HEK293T (cell line): Measurements from ENCODE around the gene SH3RF2.

Source experiments
- BHLHE40 ChIP-seq: fragments of 450-650 bp; IDR thresholded peaks from 2 replicates; pipeline ENCODE4 v1.6.1; 2016; ENCODE audit warnings: mild to moderate bottlenecking, moderate library complexity, borderline replicate concordance
- ELF4 ChIP-seq: fragments of 450-650 bp; IDR thresholded peaks from 2 replicates; pipeline ENCODE4 v1.6.1; 2017; ENCODE audit warnings: antibody characterized with exemption
- FOXA1 ChIP-seq: fragments of 450-650 bp; IDR thresholded peaks from 2 replicates; pipeline ENCODE4 v1.6.1; 2016; ENCODE audit warnings: mild to moderate bottlenecking
- FOXK2 ChIP-seq: fragments of 450-650 bp; IDR thresholded peaks from 2 replicates; pipeline ENCODE4 v1.6.1; 2016; ENCODE audit warnings: mild to moderate bottlenecking
- HDGF ChIP-seq: fragments of 450-650 bp; IDR thresholded peaks from 2 replicates; pipeline ENCODE4 v1.6.1; 2017; ENCODE audit warnings: antibody characterized with exemption, borderline replicate concordance
- LEF1 ChIP-seq: fragments of 450-650 bp; IDR thresholded peaks from 2 replicates; pipeline ENCODE4 v1.6.1; 2017; ENCODE audit warnings: mild to moderate bottlenecking, borderline replicate concordance
- NFRKB ChIP-seq: fragments of 450-650 bp; IDR thresholded peaks from 2 replicates; pipeline ENCODE4 v1.6.1; 2016; ENCODE audit warnings: mild to moderate bottlenecking, moderate library complexity
- SP1 ChIP-seq: fragments of 450-650 bp; IDR thresholded peaks from 2 replicates; pipeline ENCODE4 v1.6.1; 2017
- ZNF384 ChIP-seq: fragments of 450-650 bp; IDR thresholded peaks from 2 replicates; pipeline ENCODE4 v1.6.1; 2016

DNA sequence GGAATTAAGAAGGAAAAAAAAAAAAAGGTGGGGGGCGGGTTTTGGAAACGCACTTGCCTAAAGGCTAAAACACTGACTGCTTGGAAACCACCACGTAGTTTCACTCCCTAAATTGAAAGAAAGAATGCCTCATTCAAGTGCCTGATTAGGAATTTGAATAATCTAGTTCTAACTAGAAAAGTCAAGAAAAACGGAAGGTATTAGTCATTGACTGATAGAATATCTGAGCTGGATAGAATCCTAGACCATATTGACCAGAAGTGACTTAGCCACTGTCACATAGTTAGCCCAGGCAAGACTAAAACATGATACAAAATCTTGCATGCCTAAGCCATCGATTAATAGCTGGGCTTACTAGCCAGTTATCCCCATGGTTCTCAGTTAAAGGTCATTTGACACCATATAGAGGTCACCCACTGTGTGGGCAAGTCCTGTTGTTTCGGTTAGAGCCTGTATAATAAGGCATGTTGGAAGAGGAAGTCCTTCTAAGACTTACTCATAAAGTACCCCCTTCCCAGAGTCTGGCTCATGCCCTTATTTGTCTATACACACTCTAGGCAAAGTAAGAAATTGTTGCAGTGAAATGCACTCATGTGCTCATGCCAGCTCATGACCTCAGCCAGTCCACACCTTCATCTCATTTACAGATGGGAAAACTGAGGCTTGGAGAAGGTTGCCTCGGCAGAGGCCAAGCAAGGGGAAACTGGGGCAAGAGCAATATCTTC is 40.2 kb downstream of the SH3RF2 start:
- TF ChIP-seq SP1 (no peak), FOXA1 (no peak), FOXK2 (no peak), NFRKB (no peak), BHLHE40 (no peak), HDGF (no peak), ZNF384 (no peak), ELF4 (no peak), LEF1 (no peak)
